WTC11 (cell line): Measurements from ENCODE around the gene TMEM9B. TPM values are rescaled to one million over a fixed set of nuclear protein-coding genes. Genes with fewer than 3 reads are reported as not detected.

Experiments used
- ATAC-seq: fragments of 200-7000 bp; cut with Tn5 transposase; 2 replicates; pipeline ENCODE4 v1.10.0; 2021; ENCODE audit warnings: mild to moderate bottlenecking, moderate library complexity
- CTCF ChIA-PET: fragments of 300-600 bp; sonication (Branson Sonifier 250); formaldehyde crosslinking; loops from one replicate; lab custom pipeline; 2021; ENCODE audit warnings: antibody characterized with exemption; lab: Charles Lee
- POLR2A ChIA-PET: fragments of 350-600 bp; sonication (Branson Sonifier 250); formaldehyde crosslinking; loops from one replicate; lab custom pipeline; 2021; ENCODE audit warnings: antibody characterized with exemption; lab: Charles Lee
- DNase-seq: peaks from one replicate; pipeline ENCODE4 v3.0.0; 2021; ENCODE audit warnings: low spot score
- H3K27ac Mint-ChIP-seq: 2 replicates; pipeline ENCODE4 v1.8.0; 2021; ENCODE audit warnings: mixed read lengths
- H3K27me3 Mint-ChIP-seq: 2 replicates; pipeline ENCODE4 v1.8.0; 2021; ENCODE audit warnings: low read depth, mild to moderate bottlenecking, moderate library complexity, mixed read lengths
- H3K36me3 Mint-ChIP-seq: 2 replicates; pipeline ENCODE4 v1.8.0; 2021; ENCODE audit warnings: mixed read lengths
- H3K4me1 Mint-ChIP-seq: 2 replicates; pipeline ENCODE4 v1.8.0; 2022; ENCODE audit warnings: mixed read lengths
- H3K4me3 Mint-ChIP-seq: 2 replicates; pipeline ENCODE4 v1.8.0; 2021; ENCODE audit warnings: mild to moderate bottlenecking, moderate library complexity, mixed read lengths
- H3K9me3 Mint-ChIP-seq: 2 replicates; pipeline ENCODE4 v1.8.0; 2021; ENCODE audit warnings: mixed read lengths
- AR ChIP-seq: fragments of 250-450 bp; sonication (Bioruptor Pico); IDR thresholded peaks from 2 replicates; pipeline ENCODE4 v1.9.0; 2021; ENCODE audit warnings: mild to moderate bottlenecking
- FOXJ3 ChIP-seq: sonication (generic); formaldehyde crosslinking; IDR thresholded peaks from 2 replicates; pipeline ENCODE4 v1.9.0; 2021; ENCODE audit warnings: missing genetic modification reagents, mild to moderate bottlenecking, borderline replicate concordance
- MLX ChIP-seq: sonication (generic); formaldehyde crosslinking; IDR thresholded peaks from 2 replicates; pipeline ENCODE4 v1.8.1; 2023; ENCODE audit warnings: mild to moderate bottlenecking, missing genetic modification reagents, moderate library complexity
- NFE2L1 ChIP-seq: sonication (generic); formaldehyde crosslinking; IDR thresholded peaks from 2 replicates; pipeline ENCODE4 v1.8.1; 2023; ENCODE audit warnings: missing genetic modification reagents
- PRRX2 ChIP-seq: fragments of 250-450 bp; sonication (Bioruptor Pico); IDR thresholded peaks from 2 replicates; pipeline ENCODE4 v1.8.0; 2021; ENCODE audit warnings: mild to moderate bottlenecking
- SMAD4 ChIP-seq: sonication (generic); formaldehyde crosslinking; IDR thresholded peaks from 2 replicates; pipeline ENCODE4 v1.8.0; 2022; ENCODE audit warnings: mild to moderate bottlenecking, missing genetic modification reagents
- TEAD1 ChIP-seq: sonication (generic); formaldehyde crosslinking; IDR thresholded peaks from 2 replicates; pipeline ENCODE4 v1.8.0; 2022; ENCODE audit warnings: mild to moderate bottlenecking, missing genetic modification reagents
- ZNF317 ChIP-seq: sonication (generic); formaldehyde crosslinking; IDR thresholded peaks from 2 replicates; pipeline ENCODE4 v1.8.1; 2023; ENCODE audit warnings: low read depth, mild to moderate bottlenecking, moderate library complexity, missing genetic modification reagents, borderline replicate concordance
- ZNF512 ChIP-seq: sonication (generic); formaldehyde crosslinking; IDR thresholded peaks from 2 replicates; pipeline ENCODE4 v1.8.1; 2022; ENCODE audit warnings: missing genetic modification reagents, borderline replicate concordance
- ZSCAN18 ChIP-seq: fragments of 250-450 bp; sonication (Bioruptor Pico); IDR thresholded peaks from 2 replicates; pipeline ENCODE4 v2.1.2; 2022; ENCODE audit warnings: mild to moderate bottlenecking, moderate library complexity
- total RNA-seq: library from RNA; stranded (reverse); gene quantifications from 3 replicates; pipeline ENCODE4 v1.2.3, GENCODE V29; 2021
- TF ChIP-seq, protein P1 (sequence below): sonication (generic); formaldehyde crosslinking; IDR thresholded peaks from 2 replicates; pipeline ENCODE4 v1.8.0; 2022; ENCODE audit warnings: missing genetic modification reagents
- TF ChIP-seq, protein P2 (sequence below): fragments of 250-450 bp; sonication (Bioruptor Pico); IDR thresholded peaks from 2 replicates; pipeline ENCODE4 v1.9.0; 2021; ENCODE audit warnings: moderate library complexity, mild to moderate bottlenecking, inconsistent platforms, borderline replicate concordance
- TF ChIP-seq, protein P3 (sequence below): sonication (generic); formaldehyde crosslinking; IDR thresholded peaks from 2 replicates; pipeline ENCODE4 v1.8.0; 2022; ENCODE audit warnings: mild to moderate bottlenecking, missing genetic modification reagents
- TF ChIP-seq, protein P4 (sequence below): sonication (generic); formaldehyde crosslinking; IDR thresholded peaks from 2 replicates; pipeline ENCODE4 v1.8.1; 2022; ENCODE audit warnings: low read depth, mild to moderate bottlenecking, moderate library complexity, missing genetic modification reagents, borderline replicate concordance
- TF ChIP-seq, protein P5 (sequence below): sonication (generic); formaldehyde crosslinking; IDR thresholded peaks from 2 replicates; pipeline ENCODE4 v1.8.1; 2022; ENCODE audit warnings: low read depth, missing genetic modification reagents, borderline replicate concordance
- TF ChIP-seq, protein P6 (sequence below): sonication (generic); formaldehyde crosslinking; IDR thresholded peaks from 2 replicates; pipeline ENCODE4 v1.8.1; 2022; ENCODE audit warnings: mild to moderate bottlenecking, missing genetic modification reagents, moderate library complexity, borderline replicate concordance

The TMEM9B gene
- total RNA-seq, 1 experiment from 2014 or later = 8.7 TPM

DNA sequence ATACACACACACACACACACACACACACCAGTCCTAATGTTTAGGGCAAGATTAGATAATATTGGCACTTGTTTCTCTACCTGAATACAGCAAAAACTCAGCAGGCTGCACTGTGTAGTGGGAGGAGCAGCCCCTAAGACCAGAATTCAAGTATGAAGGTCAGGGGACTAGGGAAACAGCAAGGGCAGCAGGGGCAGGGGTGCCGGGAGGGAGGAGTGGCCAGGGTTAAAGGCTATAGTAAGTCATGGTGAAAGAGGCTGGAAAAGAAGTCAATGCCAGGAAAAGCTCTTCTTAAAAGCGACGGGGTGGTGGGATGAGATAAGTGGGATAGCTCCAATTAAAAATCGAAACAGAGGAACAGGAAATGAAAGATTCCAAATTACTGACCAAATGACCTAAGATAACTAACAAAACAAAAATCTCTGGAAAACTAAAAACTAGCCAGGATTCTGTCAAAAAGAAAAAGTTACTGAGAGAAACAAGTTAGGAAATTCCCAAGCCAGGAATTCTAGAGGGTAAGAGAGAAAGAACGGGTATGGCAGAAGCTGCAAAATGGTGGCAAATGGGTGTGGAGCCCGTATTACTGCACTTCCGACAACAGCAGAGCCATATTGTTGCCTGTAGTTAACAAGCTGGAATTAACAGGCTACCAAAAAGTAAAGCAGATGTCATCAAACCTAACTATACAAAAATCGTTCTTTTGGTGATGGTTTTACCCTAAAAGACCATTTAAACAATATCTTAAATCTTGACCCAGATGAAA, 22.7 kb downstream of the TMEM9B start:
- Mint-ChIP-seq H3K36me3 (no peaks in the 10 kb centered on the region), H3K4me3 (no peak overlapping the region), H3K9me3 (peaks cover 11% of the 10 kb centered on the region), H3K27ac (no peak overlapping the region), H3K27me3 (no peaks in the 10 kb centered on the region)
- ATAC-seq = no peak
- CTCF ChIA-PET = interaction anchor here (0.8 to 1.4 kb wide), 4 partner anchors 8 to 27 kb away, joined by 3 to 6 read pairs (median 4); partner anchors contain the start of gene C11orf16
- TF ChIP-seq, protein P1, sequence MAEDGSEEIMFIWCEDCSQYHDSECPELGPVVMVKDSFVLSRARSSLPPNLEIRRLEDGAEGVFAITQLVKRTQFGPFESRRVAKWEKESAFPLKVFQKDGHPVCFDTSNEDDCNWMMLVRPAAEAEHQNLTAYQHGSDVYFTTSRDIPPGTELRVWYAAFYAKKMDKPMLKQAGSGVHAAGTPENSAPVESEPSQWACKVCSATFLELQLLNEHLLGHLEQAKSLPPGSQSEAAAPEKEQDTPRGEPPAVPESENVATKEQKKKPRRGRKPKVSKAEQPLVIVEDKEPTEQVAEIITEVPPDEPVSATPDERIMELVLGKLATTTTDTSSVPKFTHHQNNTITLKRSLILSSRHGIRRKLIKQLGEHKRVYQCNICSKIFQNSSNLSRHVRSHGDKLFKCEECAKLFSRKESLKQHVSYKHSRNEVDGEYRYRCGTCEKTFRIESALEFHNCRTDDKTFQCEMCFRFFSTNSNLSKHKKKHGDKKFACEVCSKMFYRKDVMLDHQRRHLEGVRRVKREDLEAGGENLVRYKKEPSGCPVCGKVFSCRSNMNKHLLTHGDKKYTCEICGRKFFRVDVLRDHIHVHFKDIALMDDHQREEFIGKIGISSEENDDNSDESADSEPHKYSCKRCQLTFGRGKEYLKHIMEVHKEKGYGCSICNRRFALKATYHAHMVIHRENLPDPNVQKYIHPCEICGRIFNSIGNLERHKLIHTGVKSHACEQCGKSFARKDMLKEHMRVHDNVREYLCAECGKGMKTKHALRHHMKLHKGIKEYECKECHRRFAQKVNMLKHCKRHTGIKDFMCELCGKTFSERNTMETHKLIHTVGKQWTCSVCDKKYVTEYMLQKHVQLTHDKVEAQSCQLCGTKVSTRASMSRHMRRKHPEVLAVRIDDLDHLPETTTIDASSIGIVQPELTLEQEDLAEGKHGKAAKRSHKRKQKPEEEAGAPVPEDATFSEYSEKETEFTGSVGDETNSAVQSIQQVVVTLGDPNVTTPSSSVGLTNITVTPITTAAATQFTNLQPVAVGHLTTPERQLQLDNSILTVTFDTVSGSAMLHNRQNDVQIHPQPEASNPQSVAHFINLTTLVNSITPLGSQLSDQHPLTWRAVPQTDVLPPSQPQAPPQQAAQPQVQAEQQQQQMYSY (CRISPR knock-in tag) = no peak
- TF ChIP-seq NFE2L1 (no peak), TEAD1 (no peak), MLX (CRISPR knock-in tag) (no peak), AR (no peak), ZSCAN18 (CRISPR knock-in tag) (no peak), FOXJ3 (CRISPR knock-in tag) (no peak), PRRX2 (CRISPR knock-in tag) (no peak), SMAD4 (CRISPR knock-in tag) (no peak), ZNF317 (CRISPR knock-in tag) (no peak), ZNF512 (CRISPR knock-in tag) (no peak)
- TF ChIP-seq, protein P2, sequence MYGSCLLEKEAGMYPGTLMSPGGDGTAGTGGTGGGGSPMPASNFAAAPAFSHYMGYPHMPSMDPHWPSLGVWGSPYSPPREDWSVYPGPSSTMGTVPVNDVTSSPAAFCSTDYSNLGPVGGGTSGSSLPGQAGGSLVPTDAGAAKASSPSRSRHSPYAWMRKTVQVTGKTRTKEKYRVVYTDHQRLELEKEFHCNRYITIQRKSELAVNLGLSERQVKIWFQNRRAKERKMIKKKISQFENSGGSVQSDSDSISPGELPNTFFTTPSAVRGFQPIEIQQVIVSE (CRISPR knock-in tag) = no peak
- TF ChIP-seq, protein P3, sequence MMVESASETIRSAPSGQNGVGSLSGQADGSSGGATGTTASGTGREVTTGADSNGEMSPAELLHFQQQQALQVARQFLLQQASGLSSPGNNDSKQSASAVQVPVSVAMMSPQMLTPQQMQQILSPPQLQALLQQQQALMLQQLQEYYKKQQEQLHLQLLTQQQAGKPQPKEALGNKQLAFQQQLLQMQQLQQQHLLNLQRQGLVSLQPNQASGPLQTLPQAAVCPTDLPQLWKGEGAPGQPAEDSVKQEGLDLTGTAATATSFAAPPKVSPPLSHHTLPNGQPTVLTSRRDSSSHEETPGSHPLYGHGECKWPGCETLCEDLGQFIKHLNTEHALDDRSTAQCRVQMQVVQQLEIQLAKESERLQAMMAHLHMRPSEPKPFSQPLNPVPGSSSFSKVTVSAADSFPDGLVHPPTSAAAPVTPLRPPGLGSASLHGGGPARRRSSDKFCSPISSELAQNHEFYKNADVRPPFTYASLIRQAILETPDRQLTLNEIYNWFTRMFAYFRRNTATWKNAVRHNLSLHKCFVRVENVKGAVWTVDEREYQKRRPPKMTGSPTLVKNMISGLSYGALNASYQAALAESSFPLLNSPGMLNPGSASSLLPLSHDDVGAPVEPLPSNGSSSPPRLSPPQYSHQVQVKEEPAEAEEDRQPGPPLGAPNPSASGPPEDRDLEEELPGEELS (CRISPR knock-in tag) = no peak
- TF ChIP-seq, protein P4, sequence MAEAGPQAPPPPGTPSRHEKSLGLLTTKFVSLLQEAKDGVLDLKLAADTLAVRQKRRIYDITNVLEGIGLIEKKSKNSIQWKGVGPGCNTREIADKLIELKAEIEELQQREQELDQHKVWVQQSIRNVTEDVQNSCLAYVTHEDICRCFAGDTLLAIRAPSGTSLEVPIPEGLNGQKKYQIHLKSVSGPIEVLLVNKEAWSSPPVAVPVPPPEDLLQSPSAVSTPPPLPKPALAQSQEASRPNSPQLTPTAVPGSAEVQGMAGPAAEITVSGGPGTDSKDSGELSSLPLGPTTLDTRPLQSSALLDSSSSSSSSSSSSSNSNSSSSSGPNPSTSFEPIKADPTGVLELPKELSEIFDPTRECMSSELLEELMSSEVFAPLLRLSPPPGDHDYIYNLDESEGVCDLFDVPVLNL (CRISPR knock-in tag) = no peak
- TF ChIP-seq, protein P5, sequence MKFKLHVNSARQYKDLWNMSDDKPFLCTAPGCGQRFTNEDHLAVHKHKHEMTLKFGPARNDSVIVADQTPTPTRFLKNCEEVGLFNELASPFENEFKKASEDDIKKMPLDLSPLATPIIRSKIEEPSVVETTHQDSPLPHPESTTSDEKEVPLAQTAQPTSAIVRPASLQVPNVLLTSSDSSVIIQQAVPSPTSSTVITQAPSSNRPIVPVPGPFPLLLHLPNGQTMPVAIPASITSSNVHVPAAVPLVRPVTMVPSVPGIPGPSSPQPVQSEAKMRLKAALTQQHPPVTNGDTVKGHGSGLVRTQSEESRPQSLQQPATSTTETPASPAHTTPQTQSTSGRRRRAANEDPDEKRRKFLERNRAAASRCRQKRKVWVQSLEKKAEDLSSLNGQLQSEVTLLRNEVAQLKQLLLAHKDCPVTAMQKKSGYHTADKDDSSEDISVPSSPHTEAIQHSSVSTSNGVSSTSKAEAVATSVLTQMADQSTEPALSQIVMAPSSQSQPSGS (CRISPR knock-in tag) = no peak
- TF ChIP-seq, protein P6, sequence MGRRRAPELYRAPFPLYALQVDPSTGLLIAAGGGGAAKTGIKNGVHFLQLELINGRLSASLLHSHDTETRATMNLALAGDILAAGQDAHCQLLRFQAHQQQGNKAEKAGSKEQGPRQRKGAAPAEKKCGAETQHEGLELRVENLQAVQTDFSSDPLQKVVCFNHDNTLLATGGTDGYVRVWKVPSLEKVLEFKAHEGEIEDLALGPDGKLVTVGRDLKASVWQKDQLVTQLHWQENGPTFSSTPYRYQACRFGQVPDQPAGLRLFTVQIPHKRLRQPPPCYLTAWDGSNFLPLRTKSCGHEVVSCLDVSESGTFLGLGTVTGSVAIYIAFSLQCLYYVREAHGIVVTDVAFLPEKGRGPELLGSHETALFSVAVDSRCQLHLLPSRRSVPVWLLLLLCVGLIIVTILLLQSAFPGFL (CRISPR knock-in tag) = no peak
- TF ChIP-seq, all 79 proteins: peak for 0
- DNase-seq = no peak
- H3K4me1 Mint-ChIP-seq = no peaks in the 10 kb centered on the region
- POLR2A ChIA-PET = interaction anchor here (0.5 kb wide), 1 partner anchor 38 kb away, joined by 7 read pairs; no protein-coding TSS in a partner anchor
